ENCODE results near the gene TTYH3. TPM values are rescaled to one million over a fixed set of nuclear protein-coding genes. Genes with fewer than 3 reads are reported as not detected.

TTYH3 gene
- total RNA-seq, 2 donors from 2014 or later, result 7.0 to 11.1 TPM

DNA sequence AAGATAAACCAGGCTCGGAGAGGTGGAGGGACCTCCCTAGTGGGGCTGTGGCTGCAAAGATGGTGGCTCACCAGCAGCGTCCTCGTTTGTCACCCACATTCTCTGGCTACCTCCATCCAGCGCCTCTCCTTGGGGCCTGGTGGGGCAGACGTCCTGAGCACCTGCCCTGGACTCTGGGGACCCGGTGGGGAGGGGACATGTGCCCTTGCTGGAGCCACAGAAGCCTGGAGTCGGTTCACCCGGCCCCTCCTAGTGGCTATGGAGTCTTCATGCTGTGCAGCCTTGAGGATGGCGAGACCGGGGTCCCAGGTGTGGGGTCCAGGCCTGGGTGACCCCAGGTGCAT lies 14.5 kb downstream of the TTYH3 start:
- Histone ChIP-seq H3K4me1 (peaks cover 0 to 31% of the 10 kb centered on the region in 2 donors), H3K27me3 (no peaks in the 10 kb centered on the region), H3K27ac (no peak overlapping the region), H3K4me3 (no peak overlapping the region), H3K9me3 (no peaks in the 10 kb centered on the region), H3K36me3 (peaks cover 22% of the 10 kb centered on the region)
- no peak for DNase-seq (ENCODE audit: low spot score)
- TF ChIP-seq, protein P1, sequence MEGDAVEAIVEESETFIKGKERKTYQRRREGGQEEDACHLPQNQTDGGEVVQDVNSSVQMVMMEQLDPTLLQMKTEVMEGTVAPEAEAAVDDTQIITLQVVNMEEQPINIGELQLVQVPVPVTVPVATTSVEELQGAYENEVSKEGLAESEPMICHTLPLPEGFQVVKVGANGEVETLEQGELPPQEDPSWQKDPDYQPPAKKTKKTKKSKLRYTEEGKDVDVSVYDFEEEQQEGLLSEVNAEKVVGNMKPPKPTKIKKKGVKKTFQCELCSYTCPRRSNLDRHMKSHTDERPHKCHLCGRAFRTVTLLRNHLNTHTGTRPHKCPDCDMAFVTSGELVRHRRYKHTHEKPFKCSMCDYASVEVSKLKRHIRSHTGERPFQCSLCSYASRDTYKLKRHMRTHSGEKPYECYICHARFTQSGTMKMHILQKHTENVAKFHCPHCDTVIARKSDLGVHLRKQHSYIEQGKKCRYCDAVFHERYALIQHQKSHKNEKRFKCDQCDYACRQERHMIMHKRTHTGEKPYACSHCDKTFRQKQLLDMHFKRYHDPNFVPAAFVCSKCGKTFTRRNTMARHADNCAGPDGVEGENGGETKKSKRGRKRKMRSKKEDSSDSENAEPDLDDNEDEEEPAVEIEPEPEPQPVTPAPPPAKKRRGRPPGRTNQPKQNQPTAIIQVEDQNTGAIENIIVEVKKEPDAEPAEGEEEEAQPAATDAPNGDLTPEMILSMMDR (IDR thresholded peaks at IDR 0.05), result no peak

DNA sequence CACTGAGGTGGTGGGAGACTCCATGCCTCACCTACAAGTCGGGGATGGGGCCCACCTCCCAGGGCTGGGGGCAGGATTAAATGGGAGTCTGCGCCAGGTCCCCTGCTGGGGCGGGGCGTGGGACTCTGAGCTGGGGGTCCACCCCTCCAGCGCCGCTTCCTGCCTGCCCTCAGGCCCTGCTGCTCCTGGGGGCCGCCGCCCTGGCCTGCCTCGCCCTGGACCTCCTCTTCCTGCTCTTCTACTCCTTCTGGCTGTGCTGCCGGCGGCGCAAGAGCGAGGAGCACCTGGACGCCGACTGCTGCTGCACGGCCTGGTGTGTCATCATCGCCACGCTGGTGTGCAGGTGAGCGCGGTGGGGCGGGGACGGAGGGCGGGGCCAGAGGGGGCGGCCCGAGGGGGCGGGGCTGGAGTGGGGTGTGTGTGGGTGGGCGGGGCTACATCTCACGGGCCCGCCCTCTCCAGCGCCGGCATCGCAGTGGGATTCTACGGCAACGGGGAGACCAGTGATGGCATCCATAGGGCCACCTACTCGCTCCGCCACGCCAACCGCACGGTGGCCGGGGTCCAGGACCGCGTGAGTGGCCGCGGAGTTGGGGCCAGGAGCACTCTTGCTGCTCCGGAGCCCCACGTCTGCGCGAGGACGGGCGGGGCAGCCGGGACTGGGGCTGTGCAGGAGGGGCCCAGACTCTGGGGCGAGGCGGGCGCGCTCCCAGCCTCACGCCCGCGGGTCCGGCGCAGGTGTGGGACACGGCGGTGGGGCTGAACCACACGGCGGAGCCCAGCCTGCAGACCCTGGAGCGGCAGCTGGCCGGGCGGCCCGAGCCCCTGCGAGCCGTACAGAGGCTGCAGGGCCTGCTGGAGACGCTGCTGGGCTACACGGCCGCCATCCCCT lies 15.1 kb downstream of the TTYH3 start:
- TF ChIP-seq, protein P1 (IDR thresholded peaks at IDR 0.05), result no peak
- H3K9me3 ChIP-seq, result no peaks in the 10 kb centered on the region
- H3K27ac ChIP-seq, result no peak overlapping the region
- peaks cover 0 to 25% of the 10 kb centered on the region in 2 donors for H3K4me1 ChIP-seq
- H3K27me3 ChIP-seq, result no peaks in the 10 kb centered on the region
- no peak overlapping the region for H3K4me3 ChIP-seq
- no peak for DNase-seq (ENCODE audit: low spot score)
- H3K36me3 ChIP-seq, result peaks cover 22% of the 10 kb centered on the region

DNA sequence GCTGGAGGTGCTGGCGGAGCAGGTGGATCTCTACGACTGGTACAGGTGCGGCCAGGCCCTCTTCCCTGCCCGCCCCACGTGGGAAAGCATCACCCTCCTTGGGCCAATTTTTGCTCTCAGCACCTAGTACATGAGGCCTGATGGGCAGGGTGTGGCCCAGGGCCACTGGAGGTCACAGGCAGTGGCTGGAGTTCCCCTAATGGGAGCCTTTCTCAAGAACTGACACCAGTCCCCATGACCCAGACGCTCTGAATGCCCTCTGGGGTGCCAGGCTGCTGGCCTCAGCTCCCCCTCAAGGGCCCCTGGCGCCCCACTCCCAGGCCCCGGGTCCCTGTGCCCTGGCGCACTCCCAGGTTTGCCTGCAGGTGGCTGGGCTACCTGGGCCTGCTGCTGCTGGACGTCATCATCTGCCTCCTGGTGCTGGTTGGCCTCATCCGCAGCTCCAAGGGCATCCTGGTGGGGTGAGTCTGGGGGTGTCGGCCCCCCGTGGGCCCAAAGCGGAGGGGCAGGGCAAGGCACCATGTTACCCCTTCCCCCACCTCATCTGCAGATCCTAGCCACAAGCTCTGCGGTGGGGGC lies 15.9 kb downstream of the TTYH3 start:
- Histone ChIP-seq H3K9me3 (no peaks in the 10 kb centered on the region), H3K27ac (no peak overlapping the region), H3K4me3 (no peak overlapping the region), H3K27me3 (no peaks in the 10 kb centered on the region), H3K4me1 (peaks cover 0 to 20% of the 10 kb centered on the region in 2 donors), H3K36me3 (peaks cover 22% of the 10 kb centered on the region)
- no peak for DNase-seq (ENCODE audit: low spot score)
- TF ChIP-seq, protein P1 (IDR thresholded peaks at IDR 0.05), result no peak

DNA sequence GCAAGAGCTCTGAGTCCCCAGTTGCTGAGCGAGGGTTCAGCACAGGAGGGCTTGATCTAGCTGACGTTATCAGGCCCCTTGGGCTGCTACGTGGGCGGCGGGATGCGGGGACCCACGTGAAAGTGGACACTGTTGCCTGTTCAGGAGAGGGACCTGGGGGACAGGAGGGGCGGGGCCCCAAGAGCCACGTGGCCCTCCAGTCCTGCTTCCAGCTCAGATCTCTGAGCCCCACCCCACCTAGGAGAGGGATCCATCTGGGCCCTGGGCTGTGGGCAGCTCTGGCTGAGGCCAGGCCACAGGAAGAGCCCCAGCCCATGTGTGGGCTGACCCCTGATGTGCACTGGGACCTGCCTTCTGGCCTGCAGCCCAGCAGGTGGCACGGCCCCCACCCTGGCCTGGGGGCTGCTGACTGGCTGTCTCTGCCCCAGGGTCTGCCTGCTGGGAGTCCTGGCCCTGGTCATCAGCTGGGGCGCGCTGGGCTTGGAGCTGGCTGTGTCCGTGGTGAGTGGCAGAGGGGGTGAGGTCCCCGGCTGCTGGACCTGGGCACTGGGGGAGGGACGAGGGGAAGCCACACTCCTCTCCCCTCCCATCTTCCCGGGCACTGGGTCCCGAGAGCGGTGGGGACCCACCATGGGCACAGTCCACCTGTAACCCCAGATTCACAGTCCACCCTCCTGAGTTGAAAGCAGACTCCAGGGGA lies 17.5 kb downstream of the TTYH3 start:
- Histone ChIP-seq H3K36me3 (peaks cover 22% of the 10 kb centered on the region), H3K27ac (no peak overlapping the region), H3K4me1 (peaks cover 0 to 10% of the 10 kb centered on the region in 2 donors), H3K4me3 (no peak overlapping the region), H3K27me3 (no peaks in the 10 kb centered on the region), H3K9me3 (no peaks in the 10 kb centered on the region)
- TF ChIP-seq, protein P1 (IDR thresholded peaks at IDR 0.05), result no peak
- DNase-seq (ENCODE audit: low spot score), result no peak

GRCh38 chr7:2649991-2650390 lies 18.2 kb downstream of the TTYH3 start:
- Histone ChIP-seq H3K27me3 (no peaks in the 10 kb centered on the region), H3K27ac (no peak overlapping the region), H3K4me3 (no peak overlapping the region), H3K4me1 (peaks cover 0 to 3% of the 10 kb centered on the region in 2 donors), H3K9me3 (no peaks in the 10 kb centered on the region), H3K36me3 (peaks cover 22% of the 10 kb centered on the region)
- no peak for DNase-seq (ENCODE audit: low spot score)
- TF ChIP-seq, protein P1 (IDR thresholded peaks at IDR 0.05), result no peak
